Adrenal gland (tissue), 5 donors: ENCODE measurements around the gene PDE6G.

Source experiments
- CTCF ChIP-seq, 6 experiments: fragments of 450-650 bp in 4 of 6; fragments of 200-600 bp in 2 of 6; sonication (generic) in 1 of 6; IDR thresholded peaks; 1 replicate in 5 of 6; 2 replicates in 1 of 6; pipeline versions ENCODE4 v1.5.1 to v1.8.0; 2016 to 2021; ENCODE audit warnings: antibody characterized with exemption in 6 of 6, mild to moderate bottlenecking in 2 of 6, moderate library complexity in 1 of 6
- POLR2A ChIP-seq, 2 donors: fragments of 450-650 bp; IDR thresholded peaks; one replicate each; pipeline ENCODE4 v1.6.1; 2017; ENCODE audit warnings: antibody characterized with exemption in 2 of 2, mild to moderate bottlenecking in 2 of 2, moderate library complexity in 1 of 2
- donor health status: DM: no; HTN: no; CAD: no.

- no peak for TF ChIP-seq CTCF (IDR thresholded peaks at IDR 0.05)
- TF ChIP-seq POLR2A (IDR thresholded peaks at IDR 0.05), result no peak
Measured at GRCh38 chr17:81648707-81649085, 7.6 kb downstream of the PDE6G start.
